HG03378 (cell line): ENCODE results near the gene DOP1A.
"Not testable (repeated sequence)": the region's sequence is repeated elsewhere in the genome, so short reads cannot be mapped to it uniquely, and the experiment has no call there.

Source experiments
- ATAC-seq: cut with Tn5 transposase; IDR thresholded peaks from one replicate; pipeline ENCODE4 v1.9.1; 2021; ENCODE audit warnings: mild to moderate bottlenecking, moderate library complexity; ENCODE audit not compliant: unreplicated experiment

Gene DOP1A

GRCh38 chr6:83152913-83153312 lies 85.4 kb downstream of the DOP1A start:
- no peak for ATAC-seq

GRCh38 chr6:83153883-83154521 lies 86.5 kb downstream of the DOP1A start:
- no peak for ATAC-seq

GRCh38 chr6:83155794-83156193 lies 88.3 kb downstream of the DOP1A start:
- ATAC-seq: no peak

GRCh38 chr6:83160167-83160566 lies 92.7 kb downstream of the DOP1A start:
- ATAC-seq: no peak

- no peak for ATAC-seq
Measured at GRCh38 chr6:83167726-83168278, 100.3 kb downstream of the DOP1A start.

- ATAC-seq: no peak
Measured at GRCh38 chr6:83168556-83168955, 101.1 kb downstream of the DOP1A start.

- ATAC-seq: no peak
Measured at GRCh38 chr6:83169106-83169505, 101.6 kb downstream of the DOP1A start.

- no peak for ATAC-seq
Measured at GRCh38 chr6:83169511-83169910, 102.0 kb downstream of the DOP1A start.

- no peak for ATAC-seq
Measured at GRCh38 chr6:83176246-83176645, 108.8 kb downstream of the DOP1A start.

- ATAC-seq: no peak
Measured at GRCh38 chr6:83180426-83180950, 113.0 kb downstream of the DOP1A start.

- ATAC-seq: no peak
Measured at GRCh38 chr6:83182114-83182513, 114.6 kb downstream of the DOP1A start.

GRCh38 chr6:83183082-83183828 lies 115.8 kb downstream of the DOP1A start:
- no peak for ATAC-seq

- ATAC-seq: no peak
Measured at GRCh38 chr6:83185096-83185495, 117.6 kb downstream of the DOP1A start.

- no peak for ATAC-seq
Measured at GRCh38 chr6:83188501-83188900, 121.0 kb downstream of the DOP1A start.

GRCh38 chr6:83190626-83191025 lies 123.2 kb downstream of the DOP1A start:
- no peak for ATAC-seq

- ATAC-seq: not testable (repeated sequence)
Measured at GRCh38 chr6:83191974-83192373, 124.5 kb downstream of the DOP1A start.

GRCh38 chr6:83192456-83192855 lies 125.0 kb downstream of the DOP1A start:
- no peak for ATAC-seq

- ATAC-seq: peak; percentile 91
Measured at GRCh38 chr6:83192871-83193746, 125.6 kb downstream of the DOP1A start, which contains the start of the genes PGM3 and RWDD2A. Gene PGM3, minus strand, starts transcription at chr6:83193265. Its CDS starts 2,253 bp downstream, at chr6:83191012. Gene RWDD2A, plus strand, starts transcription at chr6:83193357. Its CDS starts 1,095 bp downstream, at chr6:83194452.

- peak; percentile 12 for ATAC-seq
Measured at GRCh38 chr6:83193747-83194566, 126.5 kb downstream of the DOP1A start.
